AG09309 (cell line): ENCODE measurements around the gene CYP1A2.
"Not testable (repeated sequence)": the region's sequence is repeated elsewhere in the genome, so short reads cannot be mapped to it uniquely, and the experiment has no call there.

Experiments used
- DNase-seq: peaks from one replicate; pipeline ENCODE4 v3.0.0-alpha.2; 2010; ENCODE audit warnings: low read depth
- H3K4me3 ChIP-seq: 2 replicates; pipeline ENCODE4 v1.5.1; 2011; ENCODE audit warnings: mild to moderate bottlenecking, low read depth, low read length, moderate library complexity; ENCODE audit not compliant: control insufficient read depth
- CTCF ChIP-seq: IDR thresholded peaks from 2 replicates; pipeline ENCODE4 v1.5.1; 2011; ENCODE audit warnings: mild to moderate bottlenecking, low read depth, low read length, inconsistent platforms; ENCODE audit not compliant: insufficient read depth, control insufficient read depth; ENCODE audit errors: missing control alignments

Gene CYP1A2

GRCh38 chr15:74726774-74727164 lies 21.9 kb upstream of the CYP1A2 start:
- no peak for TF ChIP-seq CTCF

GRCh38 chr15:74727727-74728126 lies 20.9 kb upstream of the CYP1A2 start:
- no peak for DNase-seq
- TF ChIP-seq CTCF = no peak
- H3K4me3 ChIP-seq = no peak overlapping the region

More at GRCh38 chr15:74726774-74727164, 21.9 kb upstream of the CYP1A2 start:
- no peak for DNase-seq
- H3K4me3 ChIP-seq = peak overlapping the region; percentile 50; the same call in 1 of the 2 replicates

GRCh38 chr15:74728699-74729098 lies 19.9 kb upstream of the CYP1A2 start:
- not testable (repeated sequence) for H3K4me3 ChIP-seq, DNase-seq

GRCh38 chr15:74729372-74729771 lies 19.3 kb upstream of the CYP1A2 start:
- not testable (repeated sequence) for DNase-seq, H3K4me3 ChIP-seq

- TF ChIP-seq CTCF = no peak
- DNase-seq = no peak
- H3K4me3 ChIP-seq = no peak overlapping the region
Observed at GRCh38 chr15:74730619-74731316, 17.9 kb upstream of the CYP1A2 start.

- no peak for TF ChIP-seq CTCF
- H3K4me3 ChIP-seq = no peak overlapping the region
- DNase-seq = no peak
Observed at GRCh38 chr15:74732846-74733245, 15.8 kb upstream of the CYP1A2 start.

- H3K4me3 ChIP-seq = no peak overlapping the region
- no peak for DNase-seq
- no peak for TF ChIP-seq CTCF
Observed at GRCh38 chr15:74733269-74733668, 15.4 kb upstream of the CYP1A2 start.

- H3K4me3 ChIP-seq = no peak overlapping the region
- no peak for DNase-seq
- no peak for TF ChIP-seq CTCF
Observed at GRCh38 chr15:74735305-74735704, 13.3 kb upstream of the CYP1A2 start.

- H3K4me3 ChIP-seq, DNase-seq: not testable (repeated sequence)
Observed at GRCh38 chr15:74738239-74738638, 10.4 kb upstream of the CYP1A2 start.
